MM.1S (cell line): ENCODE results near the gene BSN.

Source experiments
- DNase-seq: peaks from one replicate; pipeline ENCODE4 v3.0.0-alpha.2; 2015
- H2AFZ ChIP-seq: fragments of 300-600 bp; sonication (generic); 2 replicates; pipeline ENCODE4 v1.6.0; 2016; ENCODE audit warnings: antibody characterized with exemption, low read length
- H3F3A ChIP-seq: fragments of 300-600 bp; sonication (generic); 2 replicates; pipeline ENCODE4 v1.6.1; 2016; ENCODE audit warnings: mild to moderate bottlenecking, antibody characterized with exemption, low read length, moderate library complexity, mixed read lengths; ENCODE audit not compliant: insufficient read depth
- H3K27ac ChIP-seq: fragments of 300-600 bp; sonication (generic); 2 replicates; pipeline ENCODE4 v1.5.1; 2016; ENCODE audit warnings: mild to moderate bottlenecking, low read length
- H3K27me3 ChIP-seq: fragments of 300-600 bp; sonication (generic); replicated peaks from 2 replicates; pipeline ENCODE4 v1.6.0; 2016; ENCODE audit warnings: low read length; ENCODE audit not compliant: insufficient read depth
- H3K36me3 ChIP-seq: fragments of 300-600 bp; sonication (generic); replicated peaks from 2 replicates; pipeline ENCODE4 v1.6.1; 2016; ENCODE audit warnings: mild to moderate bottlenecking, low read length, mixed read lengths; ENCODE audit not compliant: insufficient read depth
- H3K4me1 ChIP-seq: fragments of 300-600 bp; sonication (generic); 2 replicates; pipeline ENCODE4 v1.6.1; 2016; ENCODE audit warnings: low read length, mixed read lengths
- H3K4me2 ChIP-seq: fragments of 300-600 bp; sonication (generic); 2 replicates; pipeline ENCODE4 v1.6.0; 2016; ENCODE audit warnings: low read depth, low read length
- H3K4me3 ChIP-seq: fragments of 300-600 bp; sonication (generic); 2 replicates; pipeline ENCODE4 v1.5.1; 2016; ENCODE audit warnings: low read length, mixed read lengths
- H3K79me2 ChIP-seq: fragments of 300-600 bp; sonication (generic); 2 replicates; pipeline ENCODE4 v1.6.1; 2016; ENCODE audit warnings: mixed run types, low read length, mixed read lengths
- H3K9ac ChIP-seq: fragments of 300-600 bp; sonication (generic); 2 replicates; pipeline ENCODE4 v1.6.1; 2016; ENCODE audit warnings: low read length, mixed read lengths
- H3K9me2 ChIP-seq: fragments of 300-600 bp; sonication (generic); replicated peaks from 2 replicates; pipeline ENCODE4 v1.6.1; 2016; ENCODE audit warnings: mild to moderate bottlenecking, low read length, mixed read lengths; ENCODE audit not compliant: insufficient read depth
- H3K9me3 ChIP-seq: fragments of 300-600 bp; sonication (generic); replicated peaks from 2 replicates; pipeline ENCODE4 v1.6.1; 2016; ENCODE audit warnings: mild to moderate bottlenecking, low read length, mixed read lengths; ENCODE audit not compliant: insufficient read depth
- H4K20me1 ChIP-seq: fragments of 300-600 bp; sonication (generic); 2 replicates; pipeline ENCODE4 v1.6.1; 2016; ENCODE audit warnings: mild to moderate bottlenecking, low read length, moderate library complexity, mixed read lengths; ENCODE audit not compliant: insufficient read depth
- EZH2 ChIP-seq: fragments of 300-600 bp; sonication (generic); optimal IDR thresholded peaks from 2 replicates; pipeline ENCODE3; 2017; ENCODE audit warnings: low read depth, mild to moderate bottlenecking, antibody characterized with exemption, low read length, mixed read lengths
- EZH2phosphoT487 ChIP-seq: fragments of 300-600 bp; sonication (generic); IDR thresholded peaks from 2 replicates; pipeline ENCODE4 v1.6.1; 2018; ENCODE audit warnings: antibody characterized with exemption, low read length
- TF ChIP-seq, protein P1 (sequence below): fragments of 300-600 bp; sonication (generic); IDR thresholded peaks from 2 replicates; pipeline ENCODE4 v1.5.1; 2016; ENCODE audit warnings: antibody characterized with exemption, low read length, mixed read lengths

Gene BSN

DNA sequence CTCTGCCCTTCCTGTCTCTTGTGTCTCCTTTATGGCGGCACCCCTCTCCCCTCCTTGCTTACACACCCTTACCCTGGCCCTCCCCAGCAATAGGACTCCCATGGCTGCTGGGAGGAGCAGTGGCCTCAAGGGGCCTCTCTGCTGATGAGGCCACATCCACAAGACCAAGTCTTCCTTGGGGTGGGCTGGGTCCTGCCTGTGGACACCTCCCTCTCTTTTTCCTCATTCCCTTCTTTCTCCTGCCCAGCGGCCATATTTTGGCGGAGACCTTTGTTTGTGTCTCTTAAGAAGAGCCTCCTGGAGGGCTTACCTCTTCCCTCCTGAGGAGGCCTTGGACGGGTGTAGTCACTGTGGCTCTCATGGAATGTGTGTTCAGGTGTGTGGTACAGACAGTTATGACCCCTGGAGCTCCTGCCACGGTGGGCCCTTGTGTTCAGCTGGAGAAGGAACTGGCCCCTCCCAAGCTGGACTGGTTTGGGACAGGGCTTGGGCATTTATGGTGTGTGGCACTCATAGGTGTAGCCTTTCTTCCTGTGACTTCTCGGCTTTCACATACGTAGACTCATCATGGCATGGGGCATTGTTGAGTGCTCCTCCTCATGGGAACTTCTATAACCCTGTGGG is 63.2 kb downstream of the BSN start:
- H3K4me1 ChIP-seq, result no peaks in the 10 kb centered on the region
- H3K9ac ChIP-seq, result no peak overlapping the region
- H3K4me2 ChIP-seq, result no peak overlapping the region
- H3K27ac ChIP-seq, result no peak overlapping the region
- H3K79me2 ChIP-seq, result no peaks in the 10 kb centered on the region
- no peak overlapping the region for H2AFZ ChIP-seq
- H3K9me2 ChIP-seq, result no peaks in the 10 kb centered on the region
- no peaks in the 10 kb centered on the region for H3F3A ChIP-seq
- no peaks in the 10 kb centered on the region for H3K36me3 ChIP-seq
- no peaks in the 10 kb centered on the region for H3K27me3 ChIP-seq
- TF ChIP-seq, protein P1, sequence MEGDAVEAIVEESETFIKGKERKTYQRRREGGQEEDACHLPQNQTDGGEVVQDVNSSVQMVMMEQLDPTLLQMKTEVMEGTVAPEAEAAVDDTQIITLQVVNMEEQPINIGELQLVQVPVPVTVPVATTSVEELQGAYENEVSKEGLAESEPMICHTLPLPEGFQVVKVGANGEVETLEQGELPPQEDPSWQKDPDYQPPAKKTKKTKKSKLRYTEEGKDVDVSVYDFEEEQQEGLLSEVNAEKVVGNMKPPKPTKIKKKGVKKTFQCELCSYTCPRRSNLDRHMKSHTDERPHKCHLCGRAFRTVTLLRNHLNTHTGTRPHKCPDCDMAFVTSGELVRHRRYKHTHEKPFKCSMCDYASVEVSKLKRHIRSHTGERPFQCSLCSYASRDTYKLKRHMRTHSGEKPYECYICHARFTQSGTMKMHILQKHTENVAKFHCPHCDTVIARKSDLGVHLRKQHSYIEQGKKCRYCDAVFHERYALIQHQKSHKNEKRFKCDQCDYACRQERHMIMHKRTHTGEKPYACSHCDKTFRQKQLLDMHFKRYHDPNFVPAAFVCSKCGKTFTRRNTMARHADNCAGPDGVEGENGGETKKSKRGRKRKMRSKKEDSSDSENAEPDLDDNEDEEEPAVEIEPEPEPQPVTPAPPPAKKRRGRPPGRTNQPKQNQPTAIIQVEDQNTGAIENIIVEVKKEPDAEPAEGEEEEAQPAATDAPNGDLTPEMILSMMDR, result no peak
- no peak for TF ChIP-seq EZH2phosphoT487
- no peak for TF ChIP-seq EZH2
- H4K20me1 ChIP-seq, result no peaks in the 10 kb centered on the region
- H3K4me3 ChIP-seq, result no peak overlapping the region
- DNase-seq, result no peak
- H3K9me3 ChIP-seq, result no peaks in the 10 kb centered on the region

DNA sequence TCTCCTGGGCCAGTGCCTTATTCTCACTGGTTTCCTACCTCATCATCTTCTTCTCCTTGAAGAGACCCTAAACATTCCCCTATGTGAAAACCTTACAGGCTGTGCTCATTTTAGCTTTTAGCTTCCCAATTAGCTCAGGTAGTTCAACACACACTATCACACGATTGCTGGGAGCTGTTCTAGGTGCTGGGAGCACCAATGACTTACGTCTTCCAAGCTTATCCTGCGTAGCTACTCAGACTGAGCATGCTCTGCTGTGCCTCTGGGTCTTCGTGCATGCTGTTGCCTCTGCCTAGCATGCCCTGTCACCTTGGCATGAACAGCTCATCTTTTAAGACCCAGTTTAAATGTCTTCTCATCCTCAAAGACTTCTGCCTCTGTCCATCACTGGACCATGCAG is 64.1 kb downstream of the BSN start:
- Histone ChIP-seq H3K9me2 (no peaks in the 10 kb centered on the region), H3K79me2 (no peaks in the 10 kb centered on the region), H3K9ac (no peak overlapping the region), H3F3A (no peaks in the 10 kb centered on the region), H4K20me1 (no peaks in the 10 kb centered on the region), H3K36me3 (no peaks in the 10 kb centered on the region), H3K9me3 (no peaks in the 10 kb centered on the region), H3K27me3 (no peaks in the 10 kb centered on the region), H3K4me2 (no peak overlapping the region), H3K27ac (no peak overlapping the region), H2AFZ (no peak overlapping the region), H3K4me3 (no peak overlapping the region), H3K4me1 (no peaks in the 10 kb centered on the region)
- no peak for DNase-seq
- TF ChIP-seq EZH2, result no peak
- TF ChIP-seq, protein P1, result no peak
- no peak for TF ChIP-seq EZH2phosphoT487

DNA sequence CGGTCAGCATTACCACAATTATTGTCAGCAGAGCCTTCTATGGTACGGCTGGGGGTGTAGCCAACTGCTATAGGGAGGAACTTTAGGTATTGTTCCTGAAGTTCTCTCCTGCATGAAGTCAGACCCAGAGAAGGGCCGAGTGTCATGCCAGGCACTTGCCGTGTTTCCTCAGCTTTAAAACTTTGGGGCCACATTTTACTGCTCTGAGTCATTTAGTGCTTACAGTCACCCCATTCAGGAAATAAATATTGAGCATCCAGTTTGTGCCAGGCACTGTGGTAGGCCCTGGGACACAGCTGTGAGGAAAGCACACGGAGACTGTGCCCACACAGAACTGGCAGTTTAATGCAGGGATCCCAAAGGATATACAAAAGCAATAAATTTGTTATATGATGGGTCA is 65.4 kb downstream of the BSN start:
- Histone ChIP-seq H2AFZ (no peak overlapping the region), H3F3A (no peaks in the 10 kb centered on the region), H3K79me2 (no peaks in the 10 kb centered on the region), H3K9me3 (no peaks in the 10 kb centered on the region), H3K4me2 (no peak overlapping the region), H4K20me1 (no peaks in the 10 kb centered on the region), H3K27ac (no peak overlapping the region), H3K4me1 (no peaks in the 10 kb centered on the region), H3K27me3 (no peaks in the 10 kb centered on the region), H3K9ac (no peak overlapping the region), H3K9me2 (no peaks in the 10 kb centered on the region), H3K36me3 (no peaks in the 10 kb centered on the region), H3K4me3 (no peak overlapping the region)
- DNase-seq, result no peak
- TF ChIP-seq EZH2 (no peak), EZH2phosphoT487 (no peak)
- TF ChIP-seq, protein P1, result no peak
